GM19035 (cell line): ENCODE results near the gene CCM2.

Experiments used
- ATAC-seq: cut with Tn5 transposase; IDR thresholded peaks from one replicate; pipeline ENCODE4 v1.9.1; 2021; ENCODE audit not compliant: unreplicated experiment

Gene CCM2

GRCh38 chr7:45118292-45118691, 118.3 kb downstream of the CCM2 start:
- no peak for ATAC-seq

GRCh38 chr7:45118889-45119331, 118.9 kb downstream of the CCM2 start:
- ATAC-seq, result no peak

- no peak for ATAC-seq
Observed at GRCh38 chr7:45119550-45119949, 119.5 kb downstream of the CCM2 start.

GRCh38 chr7:45122975-45123860, 123.2 kb downstream of the CCM2 start:
- ATAC-seq, result no peak

- ATAC-seq, result no peak
Observed at GRCh38 chr7:45123913-45124710, 124.1 kb downstream of the CCM2 start.

- no peak for ATAC-seq
Observed at GRCh38 chr7:45125193-45125904, 125.3 kb downstream of the CCM2 start.
